GM21515 (cell line): ENCODE data around the gene LAT.

Experiments
- ATAC-seq: cut with Tn5 transposase; IDR thresholded peaks from one replicate; pipeline ENCODE4 v1.9.1; 2021; ENCODE audit not compliant: unreplicated experiment

Gene LAT

GRCh38 chr16:29007730-29008593 lies 23.1 kb downstream of the LAT start:
- no peak for ATAC-seq

GRCh38 chr16:29009050-29009837 lies 24.4 kb downstream of the LAT start:
- ATAC-seq: no peak

- ATAC-seq: no peak
Measured at GRCh38 chr16:29009838-29010166, 24.9 kb downstream of the LAT start.

- ATAC-seq: no peak
Measured at GRCh38 chr16:29011112-29011511, 26.3 kb downstream of the LAT start.

- ATAC-seq: no peak
Measured at GRCh38 chr16:29011851-29012250, 27.0 kb downstream of the LAT start.

GRCh38 chr16:29012913-29013553 lies 28.2 kb downstream of the LAT start:
- no peak for ATAC-seq

GRCh38 chr16:29014561-29015069 lies 29.8 kb downstream of the LAT start:
- ATAC-seq: no peak

- no peak for ATAC-seq
Measured at GRCh38 chr16:29022196-29022595, 37.3 kb downstream of the LAT start.

GRCh38 chr16:29023279-29024277 lies 38.7 kb downstream of the LAT start:
- no peak for ATAC-seq

GRCh38 chr16:29024278-29024677 lies 39.4 kb downstream of the LAT start:
- ATAC-seq: no peak

GRCh38 chr16:29025218-29025617 lies 40.4 kb downstream of the LAT start:
- ATAC-seq: no peak

- no peak for ATAC-seq
Measured at GRCh38 chr16:29025735-29026134, 40.9 kb downstream of the LAT start.

- no peak for ATAC-seq
Measured at GRCh38 chr16:29028457-29029167, 43.8 kb downstream of the LAT start.

- no peak for ATAC-seq
Measured at GRCh38 chr16:29029168-29029994, 44.5 kb downstream of the LAT start.

GRCh38 chr16:29030086-29030840 lies 45.4 kb downstream of the LAT start:
- ATAC-seq: no peak
